ENCODE measurements around the gene SRSF9. TPM values are rescaled to one million over a fixed set of nuclear protein-coding genes. Genes with fewer than 3 reads are reported as not detected.

The SRSF9 gene
- polyA plus RNA-seq, 1 of the 3 experiments (the other 2 are of a cell fraction): 210 TPM

- Histone ChIP-seq H3K79me2 (ENCODE audit: insufficient read depth) (no peaks in the 10 kb centered on the region), H3K36me3 (replicated peaks in 1 of 2; ENCODE audit: control insufficient read depth in 1 of 2, insufficient read depth in 2 of 2, low read length in 1 of 2) (no peaks in the 10 kb centered on the region)
These were observed 52.9 kb downstream of the SRSF9 start for GRCh38 chr12:120416490-120417216.

GRCh38 chr12:120413901-120414695, 55.5 kb downstream of the SRSF9 start:
- Histone ChIP-seq H3K9me3 (no peaks in the 10 kb centered on the region), H3K9me2 (no peaks in the 10 kb centered on the region), H3K27ac (ENCODE audit: low read depth in 2 of 2, low read length in 1 of 2) (no peak overlapping the region), H4K20me1 (ENCODE audit: insufficient read depth) (no peaks in the 10 kb centered on the region), H3K9ac (no peak overlapping the region), H3K27me3 (ENCODE audit: insufficient read depth) (no peaks in the 10 kb centered on the region; the same call in 1 of the 2 replicates), H3K4me3 (ENCODE audit: low read depth in 2 of 2, low read length in 1 of 2) (no peak overlapping the region), H3K79me2 (ENCODE audit: insufficient read depth) (no peaks in the 10 kb centered on the region), H3K4me1 (ENCODE audit: control insufficient read depth in 1 of 2, insufficient read depth in 2 of 2, low read depth in 1 of 2, low read length in 1 of 2) (no peaks in the 10 kb centered on the region), H3F3A (replicated peaks; ENCODE audit: insufficient read depth) (no peaks in the 10 kb centered on the region), H3K36me3 (replicated peaks in 1 of 2; ENCODE audit: control insufficient read depth in 1 of 2, insufficient read depth in 2 of 2, low read length in 1 of 2) (no peaks in the 10 kb centered on the region), H3K4me2 (no peak overlapping the region), H2AFZ (ENCODE audit: low read depth) (no peak overlapping the region)
- ChIA-PET CTCF (interaction anchor here (8.6 kb wide), 1 partner anchor 16 kb away, joined by 61 read pairs; no protein-coding TSS in a partner anchor), POLR2A (no interaction called here)
- no peak for DNase-seq
- 73% methylated on average over 11 of the region's 13 CpGs for WGBS (ENCODE audit: low lambda C conversion rate)
- TF ChIP-seq REST (IDR thresholded peaks at IDR 0.05; ENCODE audit: low read depth, low read length) (no peak), EP300 (IDR thresholded peaks at IDR 0.05; ENCODE audit: borderline replicate concordance in 1 of 2, low read depth in 1 of 2, low read length in 1 of 2) (no peak), GABPA (IDR thresholded peaks at IDR 0.05; ENCODE audit: low read depth) (no peak), ELF1 (IDR thresholded peaks at IDR 0.05) (no peak), CTCF (IDR thresholded peaks at IDR 0.05) (no peak), NRF1 (IDR thresholded peaks at IDR 0.05; ENCODE audit: low read depth, low read length) (no peak), MXI1 (IDR thresholded peaks at IDR 0.05; ENCODE audit: low read depth, low read length) (no peak), TAF1 (IDR thresholded peaks at IDR 0.05; ENCODE audit: borderline replicate concordance, low read depth, low read length) (no peak), RAD21 (IDR thresholded peaks at IDR 0.05; ENCODE audit: low read length) (no peak)

More at GRCh38 chr12:120416490-120417216, 52.9 kb downstream of the SRSF9 start:
- H2AFZ ChIP-seq (ENCODE audit: low read depth): no peak overlapping the region
- POLR2A ChIA-PET: no interaction called here
- H3K4me3 ChIP-seq (ENCODE audit: low read depth in 2 of 2, low read length in 1 of 2): no peak overlapping the region
- no peaks in the 10 kb centered on the region for H3K9me2 ChIP-seq
- WGBS (ENCODE audit: low lambda C conversion rate): 79% methylated on average over 7 of the region's 7 CpGs
- H3K9me3 ChIP-seq: no peaks in the 10 kb centered on the region
- H3K4me1 ChIP-seq (ENCODE audit: control insufficient read depth in 1 of 2, insufficient read depth in 2 of 2, low read depth in 1 of 2, low read length in 1 of 2): no peaks in the 10 kb centered on the region
- H3K9ac ChIP-seq: no peak overlapping the region
- H4K20me1 ChIP-seq (ENCODE audit: insufficient read depth): no peaks in the 10 kb centered on the region
- TF ChIP-seq REST (IDR thresholded peaks at IDR 0.05; ENCODE audit: low read depth, low read length) (no peak), NFIC (IDR thresholded peaks at IDR 0.05; ENCODE audit: borderline replicate concordance) (no peak), ELF1 (IDR thresholded peaks at IDR 0.05) (no peak)
- H3K4me2 ChIP-seq: no peak overlapping the region
- no peaks in the 10 kb centered on the region for H3F3A ChIP-seq (replicated peaks; ENCODE audit: insufficient read depth)
- no peak for DNase-seq
- H3K27me3 ChIP-seq (ENCODE audit: insufficient read depth): no peaks in the 10 kb centered on the region; the same call in 1 of the 2 replicates
- CTCF ChIA-PET: interaction anchor here (0.9 to 8.6 kb wide), 3 partner anchors 12 to 60 kb away, joined by 3 to 61 read pairs (median 3); no protein-coding TSS in a partner anchor
- no peak overlapping the region for H3K27ac ChIP-seq (ENCODE audit: low read depth in 2 of 2, low read length in 1 of 2)
